ENCODE measurements around the gene UNC5A. TPM values are rescaled to one million over a fixed set of nuclear protein-coding genes. Genes with fewer than 3 reads are reported as not detected.

UNC5A gene
- total and polyA plus RNA-seq, 12 donors = 0.01 to 0.35 (median 0.08) TPM; not detected in 7

DNA sequence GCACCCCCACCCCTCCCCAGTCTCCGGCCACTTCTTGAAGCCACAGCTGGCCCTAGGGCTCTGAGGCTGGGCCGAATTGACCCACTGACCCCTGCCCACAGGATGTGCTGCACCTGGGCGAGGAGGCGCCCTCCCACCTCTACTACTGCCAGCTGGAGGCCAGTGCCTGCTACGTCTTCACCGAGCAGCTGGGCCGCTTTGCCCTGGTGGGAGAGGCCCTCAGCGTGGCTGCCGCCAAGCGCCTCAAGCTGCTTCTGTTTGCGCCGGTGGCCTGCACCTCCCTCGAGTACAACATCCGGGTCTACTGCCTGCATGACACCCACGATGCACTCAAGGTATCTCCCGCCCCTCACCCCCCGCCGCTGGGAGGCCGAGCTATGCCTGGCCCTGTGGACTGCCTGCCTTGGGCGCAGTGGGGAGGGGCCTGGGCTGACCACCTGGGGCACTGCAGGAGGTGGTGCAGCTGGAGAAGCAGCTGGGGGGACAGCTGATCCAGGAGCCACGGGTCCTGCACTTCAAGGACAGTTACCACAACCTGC is 67.5 kb downstream of the UNC5A start:
- ATAC-seq (no peak), DNase-seq (no peak)
- Histone ChIP-seq H3K4me3 (no peak overlapping the region), H3K9me3 (no peaks in the 10 kb centered on the region), H3K36me3 (peaks cover 0 to 29% (median 0%) of the 10 kb centered on the region in 9 donors), H3K27me3 (peaks cover 0 to 57% (median 40%) of the 10 kb centered on the region in 7 donors), H3K27ac (no peak overlapping the region), H3K4me1 (peaks cover 0 to 7% (median 0%) of the 10 kb centered on the region in 9 donors)
- intact Hi-C loops (cut with DNase I) = no loop called here
- no peak for TF ChIP-seq CTCF (IDR thresholded peaks at IDR 0.05)
- 59 to 75% methylated on average over 21 of the region's 21 CpGs for WGBS, 2 donors

DNA sequence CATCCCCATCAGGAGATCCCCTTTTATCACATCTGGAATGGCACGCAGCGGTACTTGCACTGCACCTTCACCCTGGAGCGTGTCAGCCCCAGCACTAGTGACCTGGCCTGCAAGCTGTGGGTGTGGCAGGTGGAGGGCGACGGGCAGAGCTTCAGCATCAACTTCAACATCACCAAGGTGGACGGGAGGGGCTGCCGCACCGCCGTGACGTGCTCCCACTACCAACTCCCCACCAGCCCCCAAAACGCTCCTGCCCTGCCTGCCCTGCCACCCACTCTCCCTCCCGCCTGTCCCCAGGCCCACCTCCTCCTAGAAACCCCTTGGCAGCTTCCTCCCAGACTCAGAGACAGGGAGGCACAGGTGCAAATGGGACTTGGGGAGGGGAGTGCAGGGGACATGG is 68.1 kb downstream of the UNC5A start:
- intact Hi-C loops (cut with DNase I) = no loop called here
- Histone ChIP-seq H3K27ac (no peak overlapping the region), H3K9me3 (no peaks in the 10 kb centered on the region), H3K36me3 (peaks cover 0 to 34% (median 0%) of the 10 kb centered on the region in 9 donors), H3K27me3 (peaks cover 0 to 57% (median 40%) of the 10 kb centered on the region in 7 donors), H3K4me1 (peaks cover 0 to 7% (median 0%) of the 10 kb centered on the region in 9 donors), H3K4me3 (no peak overlapping the region)
- DNase-seq = no peak
- TF ChIP-seq CTCF (IDR thresholded peaks at IDR 0.05) = no peak
- WGBS, 2 donors = 81 to 90% methylated on average over 12 of the region's 12 CpGs
- ATAC-seq = no peak

GRCh38 chr5:176878906-176879662 is 68.7 kb downstream of the UNC5A start:
- WGBS, 2 donors = 80 to 82% methylated on average over 23 of the region's 23 CpGs
- Histone ChIP-seq H3K9me3 (no peaks in the 10 kb centered on the region), H3K27me3 (peaks cover 0 to 53% (median 40%) of the 10 kb centered on the region in 7 donors), H3K4me3 (no peak overlapping the region), H3K4me1 (peaks cover 0 to 7% (median 0%) of the 10 kb centered on the region in 9 donors), H3K27ac (no peak overlapping the region), H3K36me3 (peaks cover 0 to 41% (median 0%) of the 10 kb centered on the region in 9 donors)
- ATAC-seq = no peak
- no peak for DNase-seq
- intact Hi-C loops (cut with DNase I) = no loop called here
- TF ChIP-seq CTCF (IDR thresholded peaks at IDR 0.05) = no peak

DNA sequence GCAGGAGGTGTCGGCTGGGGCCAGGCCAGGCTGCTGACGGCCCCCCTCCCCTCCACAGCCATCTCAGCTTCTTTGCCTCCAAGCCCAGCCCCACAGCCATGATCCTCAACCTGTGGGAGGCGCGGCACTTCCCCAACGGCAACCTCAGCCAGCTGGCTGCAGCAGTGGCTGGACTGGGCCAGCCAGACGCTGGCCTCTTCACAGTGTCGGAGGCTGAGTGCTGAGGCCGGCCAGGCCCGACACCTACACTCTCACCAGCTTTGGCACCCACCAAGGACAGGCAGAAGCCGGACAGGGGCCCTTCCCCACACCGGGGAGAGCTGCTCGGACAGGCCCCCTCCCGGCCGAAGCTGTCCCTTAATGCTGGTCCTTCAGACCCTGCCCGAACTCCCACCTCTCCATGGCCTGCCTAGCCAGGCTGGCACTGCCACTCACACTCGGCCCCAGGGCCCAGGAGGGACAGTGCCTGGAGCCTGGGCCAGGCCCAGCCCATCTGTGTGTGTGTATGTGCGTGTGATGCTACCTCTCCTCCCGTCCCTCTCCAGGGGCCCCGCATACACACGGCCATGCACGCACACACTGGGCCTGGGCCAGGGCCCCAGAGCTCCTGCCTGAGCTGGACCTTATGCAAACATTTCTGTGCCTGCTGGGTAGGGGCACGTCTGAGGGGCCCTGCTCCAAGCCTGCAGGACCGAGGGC is 69.5 kb downstream of the UNC5A start:
- intact Hi-C loops (cut with DNase I) = no loop called here
- Histone ChIP-seq H3K9me3 (no peaks in the 10 kb centered on the region), H3K27me3 (peaks cover 0 to 45% (median 35%) of the 10 kb centered on the region in 7 donors), H3K4me3 (no peak overlapping the region), H3K36me3 (peaks cover 0 to 48% (median 0%) of the 10 kb centered on the region in 9 donors), H3K27ac (no peak overlapping the region), H3K4me1 (peaks cover 0 to 7% (median 0%) of the 10 kb centered on the region in 9 donors)
- peak in 1 of 8 donors; percentile 6 for ATAC-seq
- DNase-seq = no peak
- TF ChIP-seq CTCF (IDR thresholded peaks at IDR 0.05) = no peak
- 72 to 80% methylated on average over 23 of the region's 23 CpGs for WGBS, 2 donors
